NCI-H82 treated with DMSO at 0.1 percent for 48 hours (cell line): Measurements from ENCODE around the gene CYP2J2.
"Not testable (repeated sequence)": the region's sequence is repeated elsewhere in the genome, so short reads cannot be mapped to it uniquely, and the experiment has no call there.

Source experiments
- DNase-seq: peaks from one replicate; lab custom pipeline; 2025; ENCODE audit not compliant: unreplicated experiment; lab: John Stamatoyannopoulos, UW

The CYP2J2 gene

GRCh38 chr1:59877108-59877682 is 49.4 kb downstream of the CYP2J2 start:
- no peak for DNase-seq

- DNase-seq, result no peak
Observed at GRCh38 chr1:59871746-59872145, 54.8 kb downstream of the CYP2J2 start.

GRCh38 chr1:59866462-59866861 is 60.1 kb downstream of the CYP2J2 start:
- DNase-seq, result no peak

GRCh38 chr1:59857679-59858354 is 68.8 kb downstream of the CYP2J2 start:
- no peak for DNase-seq

- no peak for DNase-seq
Observed at GRCh38 chr1:59856725-59857338, 69.7 kb downstream of the CYP2J2 start.

GRCh38 chr1:59855297-59855696 is 71.3 kb downstream of the CYP2J2 start:
- DNase-seq, result not testable (repeated sequence)

- DNase-seq, result no peak
Observed at GRCh38 chr1:59852117-59852516, 74.5 kb downstream of the CYP2J2 start.

GRCh38 chr1:59846895-59847282 is 79.7 kb downstream of the CYP2J2 start:
- no peak for DNase-seq

- no peak for DNase-seq
Observed at GRCh38 chr1:59846209-59846894, 80.2 kb downstream of the CYP2J2 start.

GRCh38 chr1:59845091-59845490 is 81.5 kb downstream of the CYP2J2 start:
- DNase-seq, result peak; percentile 74
